H1 (cell line): ENCODE measurements around the gene TEX44. TPM values are rescaled to one million over a fixed set of nuclear protein-coding genes. Genes with fewer than 3 reads are reported as not detected.

Experiments used
- ATF2 ChIP-seq: IDR thresholded peaks from 2 replicates; pipeline ENCODE4 v1.6.1; 2012; ENCODE audit warnings: low read length, inconsistent platforms
- E2F6 ChIP-seq: IDR thresholded peaks from 2 replicates; pipeline ENCODE4 v1.6.1; 2012; ENCODE audit warnings: inconsistent platforms
- NRF1 ChIP-seq: IDR thresholded peaks from 2 replicates; pipeline ENCODE4 v1.6.1; 2011; ENCODE audit warnings: mild to moderate bottlenecking, low read depth, low read length, improper control_type of control experiment
- polyA plus RNA-seq, 7 experiments: library from polyadenylated mRNA; depleted of rRNA in 3 of 7; stranded (reverse) in 5 of 7; unstranded in 2 of 7; fragments of >200 nt in 5 of 7; fragments of 200-250 nt in 2 of 7; gene quantifications; 1 replicate in 5 of 7; 2 replicates in 1 of 7; 4 replicates in 1 of 7; pipeline versions ENCODE4 v1.2.1 to v1.2.3, GENCODE V29; 2011 to 2013; ENCODE audit warnings: missing spikeins in 2 of 7, mixed read lengths in 2 of 7
- total RNA-seq: library from RNA; stranded (reverse); fragmentation: NEBNext Ultra II Directional; extraction: Animal tissue kit (Norgen Biotek cat#: 25700); gene quantifications from 2 replicates; pipeline ENCODE4 v1.2.1, GENCODE V29; 2021

The TEX44 gene
- total and polyA plus RNA-seq, 2 of the 8 experiments (the other 6 are each of a cell fraction or from before 2014, with no cell fraction given): not detected

- no peak for TF ChIP-seq E2F6
- no peak for TF ChIP-seq ATF2
- TF ChIP-seq NRF1: no peak
Observed at GRCh38 chr2:231597627-231598026, 5.0 kb downstream of the TEX44 start (continued).
